HG03159 (cell line): ENCODE measurements around the gene MSS51.
A peak's percentile ranks its signal among the peaks of the same experiment; 100 is the strongest.
"Not testable (repeated sequence)": the region's sequence is repeated elsewhere in the genome, so short reads cannot be mapped to it uniquely, and the experiment has no call there.

ENCODE experiments used
- ATAC-seq: cut with Tn5 transposase; IDR thresholded peaks from one replicate; pipeline ENCODE4 v1.9.1; 2021; ENCODE audit warnings: mild to moderate bottlenecking, moderate library complexity; ENCODE audit not compliant: unreplicated experiment

The MSS51 gene

GRCh38 chr10:73416571-73416970, 16.8 kb downstream of the MSS51 start:
- no peak for ATAC-seq

GRCh38 chr10:73414230-73414945, 19.0 kb downstream of the MSS51 start:
- peak; percentile 27 for ATAC-seq

GRCh38 chr10:73413528-73414229, 19.7 kb downstream of the MSS51 start, which contains the start of gene ANXA7:
TSS of gene ANXA7 (minus strand) at chr10:73414058. CDS start at chr10:73400856, 13,202 bp downstream.
- ATAC-seq, result peak; percentile 90

DNA sequence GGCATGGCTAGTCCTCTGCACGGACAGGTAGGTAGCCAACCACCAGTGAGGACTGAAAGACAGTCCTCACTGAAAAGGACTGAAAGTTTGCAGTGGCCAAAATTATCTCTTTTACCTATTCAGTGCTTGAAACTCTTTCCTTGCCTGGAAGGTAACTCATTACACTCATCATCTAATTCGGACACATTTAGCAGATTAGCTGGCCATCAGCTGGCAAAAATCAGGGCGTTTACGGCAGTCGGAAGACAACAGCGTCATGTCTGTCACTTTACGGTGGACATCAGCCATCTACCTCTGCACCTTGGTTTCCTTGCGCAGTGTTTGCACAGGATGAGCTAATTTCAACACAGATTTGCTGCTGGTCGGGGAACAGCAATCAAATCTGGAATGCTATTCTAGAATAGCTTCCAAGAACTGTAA, 20.2 kb downstream of the MSS51 start:
- peak; percentile 29 for ATAC-seq

DNA sequence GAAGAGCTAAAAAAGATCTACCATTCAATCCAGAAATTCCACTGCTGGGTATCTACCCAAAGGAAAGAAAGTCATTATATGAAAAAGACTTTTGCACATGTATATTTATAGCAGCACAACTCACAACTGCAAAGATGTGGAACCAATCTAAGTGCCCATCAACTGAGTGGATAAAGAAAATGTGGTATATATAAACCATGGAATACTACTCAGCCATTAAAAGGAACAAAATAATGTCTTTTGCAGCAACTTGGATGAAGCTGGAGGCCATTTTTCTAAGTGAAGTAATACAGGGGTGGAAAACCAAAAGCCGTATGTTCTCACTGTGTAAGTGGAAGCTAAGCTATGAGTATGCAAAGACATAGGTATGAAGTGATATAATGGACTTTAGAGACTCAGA, 22.5 kb downstream of the MSS51 start:
- ATAC-seq, result no peak

GRCh38 chr10:73408978-73409521, 24.3 kb downstream of the MSS51 start:
- no peak for ATAC-seq

DNA sequence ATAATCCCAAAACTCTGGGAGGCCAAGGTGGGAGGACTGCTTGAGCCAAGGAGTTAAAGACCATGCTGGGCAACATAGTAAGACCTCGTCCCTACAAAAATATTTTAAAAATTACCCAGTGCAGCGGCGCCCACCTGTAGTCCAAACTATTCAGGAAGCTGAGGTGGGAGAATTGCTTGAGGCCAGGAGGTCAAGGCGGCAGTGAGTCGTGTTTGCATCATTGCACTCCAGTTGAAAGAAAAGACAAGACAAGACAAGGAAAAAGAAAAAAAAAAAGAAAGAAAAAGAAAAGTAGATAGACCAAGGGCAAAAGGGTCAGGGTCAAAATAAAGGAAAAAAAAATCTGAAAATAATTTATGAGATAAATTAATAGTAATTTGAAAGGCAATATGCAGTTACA, 25.3 kb downstream of the MSS51 start:
- ATAC-seq, result no peak

GRCh38 chr10:73407495-73407894, 25.9 kb downstream of the MSS51 start:
- no peak for ATAC-seq

DNA sequence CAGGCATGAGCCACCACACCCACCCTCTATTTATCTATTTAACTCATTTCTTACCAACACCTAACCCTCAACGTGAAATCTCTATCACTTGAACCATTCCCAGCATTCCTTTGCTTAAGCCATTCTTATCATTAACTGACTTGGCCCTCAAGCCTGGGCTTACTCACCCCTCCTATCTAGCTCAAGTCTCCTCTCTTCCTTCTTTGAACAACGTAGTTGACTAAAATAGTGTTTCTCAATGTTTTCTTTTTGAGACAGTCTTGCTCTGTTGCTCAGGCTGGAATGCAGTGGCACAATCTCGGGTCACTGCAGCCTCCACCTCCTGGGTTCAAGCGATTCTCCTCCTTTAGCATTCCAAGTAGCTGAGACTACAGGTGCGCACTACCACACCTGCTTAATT, 26.5 kb downstream of the MSS51 start:
- ATAC-seq, result no peak

GRCh38 chr10:73405556-73405955, 27.8 kb downstream of the MSS51 start:
- no peak for ATAC-seq

DNA sequence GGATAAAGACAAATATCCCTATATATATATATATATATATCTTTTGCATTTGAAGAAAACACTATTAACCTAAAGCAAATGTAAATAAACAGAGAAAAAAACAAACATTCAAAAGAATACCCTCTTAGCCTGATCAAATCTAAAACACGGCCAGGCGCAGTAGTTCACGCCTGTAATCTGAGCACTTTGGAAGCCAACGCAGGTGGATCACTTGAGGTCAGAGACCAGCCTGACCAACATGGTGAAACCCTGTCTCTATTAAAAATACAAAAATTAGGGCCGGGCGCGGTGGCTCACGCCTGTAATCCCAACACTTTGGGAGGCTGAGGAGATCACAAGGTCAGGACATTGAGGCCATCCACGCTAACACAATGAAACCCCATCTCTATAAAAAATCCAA, 28.7 kb downstream of the MSS51 start:
- no peak for ATAC-seq

GRCh38 chr10:73401636-73402035, 31.7 kb downstream of the MSS51 start:
- no peak for ATAC-seq

DNA sequence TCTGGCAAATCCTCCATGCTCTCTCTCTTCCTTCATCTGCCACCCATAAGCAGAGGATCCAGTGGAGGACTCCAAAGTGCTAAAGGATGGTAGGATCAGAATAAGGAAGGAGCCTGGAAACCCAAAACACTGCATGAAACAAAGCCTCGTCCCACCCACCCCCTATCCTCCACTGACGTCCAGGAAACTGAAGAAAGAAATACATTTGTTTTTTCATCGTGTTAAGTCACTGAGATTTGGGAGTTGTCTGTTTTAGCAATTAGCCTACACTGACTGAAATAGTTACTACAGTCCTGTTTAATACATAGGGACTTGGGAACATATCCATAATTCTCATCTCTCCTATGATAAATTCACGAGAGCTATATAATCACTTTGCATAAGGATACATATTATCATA, 34.3 kb downstream of the MSS51 start:
- ATAC-seq, result no peak

DNA sequence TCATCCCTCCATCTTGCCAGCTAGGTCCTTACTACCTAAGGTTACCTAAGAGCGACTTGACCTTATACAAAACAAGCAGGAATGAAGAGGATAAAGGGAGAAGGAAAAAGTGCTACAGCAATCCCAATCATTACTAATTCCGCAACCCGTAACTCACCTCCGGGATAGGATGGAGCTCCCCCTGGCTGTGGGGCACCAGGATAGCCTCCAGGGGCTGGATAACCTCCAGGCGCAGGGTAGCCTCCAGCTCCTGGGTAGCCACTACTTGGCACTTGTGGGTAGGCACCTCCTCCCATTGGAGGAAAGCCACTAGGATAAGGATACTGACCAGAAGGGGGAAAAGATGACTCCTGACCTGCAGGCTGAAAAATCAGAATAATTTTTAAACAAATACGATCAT, 35.3 kb downstream of the MSS51 start:
- ATAC-seq, result no peak

- ATAC-seq, result not testable (repeated sequence)
These were observed 39.0 kb downstream of the MSS51 start for GRCh38 chr10:73394325-73394724.

- ATAC-seq, result no peak
These were observed 45.1 kb downstream of the MSS51 start for GRCh38 chr10:73388228-73388627.

DNA sequence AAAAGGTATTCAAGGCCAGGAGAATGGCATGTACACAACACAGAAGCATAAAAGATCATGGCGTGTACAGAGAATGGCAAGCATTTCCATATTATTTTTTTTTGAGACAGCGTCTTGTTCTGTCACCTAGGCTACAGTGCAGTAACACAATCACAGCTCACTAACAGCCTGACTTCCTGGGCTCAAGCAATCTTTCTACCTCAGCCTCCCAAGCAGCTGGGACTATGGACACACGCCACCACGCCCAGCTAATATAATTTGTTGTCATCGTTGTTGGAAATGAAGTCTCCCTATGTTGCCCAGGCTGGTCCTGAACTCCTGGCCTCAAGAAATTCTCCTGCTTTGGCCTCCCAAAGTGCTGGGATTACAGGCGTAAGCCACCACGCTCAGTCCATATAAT, 46.8 kb downstream of the MSS51 start:
- ATAC-seq, result no peak

DNA sequence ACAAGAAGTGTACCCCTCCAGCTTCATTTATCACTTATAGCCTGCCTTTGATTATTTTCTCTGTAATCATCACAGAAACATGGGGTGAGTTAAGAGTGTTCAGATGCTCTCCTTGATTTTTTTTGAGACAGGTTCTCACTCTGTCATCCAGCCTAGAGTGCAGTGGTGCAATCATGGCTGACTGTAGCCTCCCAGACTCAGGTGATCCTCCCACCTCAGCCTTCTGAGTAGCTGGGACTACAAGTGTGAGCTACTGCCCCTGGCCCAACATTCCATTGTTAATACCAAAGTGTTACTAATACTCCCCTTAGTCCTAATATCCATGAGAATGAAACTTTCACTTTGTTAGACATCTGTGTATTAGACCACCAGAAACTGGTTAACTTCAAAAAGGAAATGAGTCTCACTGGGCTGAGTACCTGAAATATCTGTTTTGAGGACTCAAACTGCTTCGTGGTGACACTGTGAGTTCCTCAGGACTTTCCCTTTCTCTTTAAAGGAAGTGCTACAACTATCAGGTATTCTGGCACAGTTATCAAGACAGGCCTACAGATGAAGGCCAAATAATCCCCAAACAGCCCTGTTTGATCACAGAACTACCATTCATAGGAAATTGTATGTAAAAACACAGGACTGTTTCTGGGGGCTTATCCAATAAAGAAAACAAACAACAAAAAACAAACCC, 54.2 kb downstream of the MSS51 start:
- no peak for ATAC-seq

DNA sequence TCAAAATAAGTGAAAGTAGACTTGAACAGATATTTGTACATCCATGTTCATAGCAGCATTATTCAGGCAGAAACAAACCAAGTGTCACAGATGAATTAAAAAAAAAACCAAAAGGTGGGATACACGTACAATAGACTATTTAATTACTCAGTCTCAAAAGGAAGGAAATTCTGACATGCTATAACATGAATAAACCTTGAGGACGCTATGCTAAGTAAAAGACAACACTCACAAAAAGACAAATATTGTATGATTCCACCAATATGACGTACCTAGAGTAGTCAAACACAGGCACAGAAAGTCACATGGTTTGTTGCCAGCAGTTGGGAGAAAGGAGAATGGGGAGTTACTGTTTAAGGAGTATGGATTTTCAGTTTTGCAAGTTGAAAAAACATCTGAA, 56.7 kb downstream of the MSS51 start:
- no peak for ATAC-seq
